Ramos (cell line): ENCODE measurements around the gene TECRL.

Experiments
- in situ Hi-C: fragments of 300-500 bp; cut with MboI; formaldehyde crosslinking; loops from one replicate; pipeline ENCODE4 v1.14.3; 2022; ENCODE audit warnings: low sequenced_read_pairs; ENCODE audit not compliant: unreplicated experiment

The TECRL gene

GRCh38 chr4:64409300-64409699 lies at the start of gene TECRL:
Gene TECRL, minus strand, starts transcription at chr4:64409450. Its CDS starts 99 bp downstream, at chr4:64409351.
- in situ Hi-C loops, result no loop called here

GRCh38 chr4:64432674-64433073 lies 23.4 kb upstream of the TECRL start:
- in situ Hi-C loops, result no loop called here

- in situ Hi-C loops, result no loop called here
Measured at GRCh38 chr4:64430933-64431332, 21.7 kb upstream of the TECRL start.

DNA sequence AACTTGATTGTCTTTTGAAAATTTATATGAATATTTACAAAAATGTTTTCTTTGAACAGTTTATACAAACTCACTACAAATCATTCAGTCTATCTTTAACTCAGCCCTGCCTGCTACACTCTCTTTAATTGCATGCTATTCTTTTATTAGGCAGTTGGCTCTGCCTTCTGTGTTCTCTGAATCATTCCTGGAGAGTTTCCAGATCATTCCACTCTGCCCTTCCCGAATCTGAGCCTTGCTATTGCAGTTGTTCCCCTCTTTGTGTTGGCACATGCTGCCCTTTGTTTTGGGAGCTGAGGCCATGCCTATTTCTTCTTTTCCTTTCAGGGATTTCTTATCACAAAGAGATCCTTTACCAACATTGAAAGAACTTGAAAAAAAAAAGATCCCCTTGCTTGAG lies 8.7 kb upstream of the TECRL start:
- in situ Hi-C loops, result no loop called here

GRCh38 chr4:64407000-64407399 lies 2.2 kb downstream of the TECRL start:
- in situ Hi-C loops, result no loop called here

DNA sequence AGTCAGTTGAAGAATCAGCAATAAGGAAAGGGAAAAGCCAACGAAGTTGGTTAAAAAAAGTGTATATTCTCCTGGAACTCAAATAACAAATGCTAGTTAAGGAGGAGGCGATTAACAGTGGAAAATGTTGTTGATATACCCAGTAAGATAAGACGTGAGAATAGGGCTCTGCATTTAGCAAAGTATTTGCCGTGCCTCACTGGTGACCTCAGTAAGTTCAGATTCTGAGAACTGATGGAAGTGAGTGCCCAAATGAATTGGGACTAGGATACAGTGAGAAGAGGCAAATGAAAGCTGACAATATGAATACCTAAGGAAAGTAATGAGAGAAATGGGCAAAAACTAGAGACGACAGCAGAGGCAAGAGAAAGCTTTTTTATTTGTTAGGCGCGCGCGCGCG lies 3.5 kb downstream of the TECRL start:
- in situ Hi-C loops, result no loop called here

- in situ Hi-C loops, result no loop called here
Measured at GRCh38 chr4:64402684-64403083, 6.6 kb downstream of the TECRL start.

DNA sequence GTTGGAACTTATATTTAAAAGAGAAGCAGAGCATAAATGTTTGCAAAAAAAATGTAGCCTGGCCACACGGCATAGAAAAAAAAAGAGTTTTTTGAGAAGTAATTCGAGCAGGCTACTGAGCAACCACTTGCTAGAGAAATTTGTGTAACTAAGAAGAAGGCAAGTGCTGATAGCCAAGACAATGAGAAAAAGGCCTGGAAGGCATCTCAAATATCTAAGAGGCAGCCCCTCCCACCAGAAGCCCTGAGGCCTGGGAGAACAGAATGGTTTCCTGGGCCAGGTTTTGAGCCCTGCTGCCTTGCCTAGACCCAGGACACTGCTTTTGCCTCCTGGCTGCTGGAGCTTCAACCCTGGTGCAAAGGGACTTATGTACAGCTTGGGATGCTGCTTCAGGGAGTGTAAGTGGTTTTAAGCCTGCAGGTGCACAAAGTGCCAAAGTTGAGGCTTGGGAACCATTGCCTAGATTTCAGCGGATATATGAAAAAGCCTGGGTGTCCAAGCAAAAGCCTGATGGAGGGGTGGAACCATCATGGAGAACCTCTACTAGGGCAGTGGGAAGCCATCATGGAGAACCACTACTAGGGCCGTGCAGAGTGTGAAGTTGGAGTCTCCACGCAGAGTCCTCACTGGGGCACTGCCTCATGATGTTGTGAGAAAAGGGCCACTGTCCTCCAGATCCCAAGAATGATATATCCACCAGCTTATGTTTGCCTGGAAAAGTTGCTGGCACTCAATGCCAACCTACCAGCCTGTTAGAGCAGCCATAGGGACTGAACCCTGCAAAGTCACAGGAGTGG lies 9.7 kb downstream of the TECRL start:
- in situ Hi-C loops, result no loop called here

- in situ Hi-C loops, result no loop called here
Measured at GRCh38 chr4:64394469-64394868, 14.8 kb downstream of the TECRL start.

- in situ Hi-C loops, result no loop called here
Measured at GRCh38 chr4:64388252-64388651, 21.0 kb downstream of the TECRL start.

DNA sequence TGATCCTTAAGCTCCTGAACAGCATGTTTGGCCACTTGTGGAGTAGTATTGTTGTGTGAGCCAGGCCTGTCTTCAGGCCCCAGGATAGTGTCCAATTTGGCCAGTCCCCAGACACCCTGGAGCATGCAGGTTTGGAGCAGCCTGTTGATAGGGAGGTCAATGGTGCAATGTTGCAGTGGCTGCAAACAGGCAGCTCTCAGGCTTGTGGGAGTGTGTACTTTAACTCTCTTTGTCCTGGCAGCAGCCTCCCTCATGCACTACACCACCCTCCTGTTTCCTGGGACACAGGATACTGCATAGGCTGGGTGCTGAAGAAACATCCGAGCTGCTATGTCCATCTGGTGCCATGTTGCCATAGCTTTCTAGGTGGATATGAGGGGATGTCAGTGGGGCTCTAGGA lies 24.0 kb downstream of the TECRL start:
- in situ Hi-C loops, result no loop called here

DNA sequence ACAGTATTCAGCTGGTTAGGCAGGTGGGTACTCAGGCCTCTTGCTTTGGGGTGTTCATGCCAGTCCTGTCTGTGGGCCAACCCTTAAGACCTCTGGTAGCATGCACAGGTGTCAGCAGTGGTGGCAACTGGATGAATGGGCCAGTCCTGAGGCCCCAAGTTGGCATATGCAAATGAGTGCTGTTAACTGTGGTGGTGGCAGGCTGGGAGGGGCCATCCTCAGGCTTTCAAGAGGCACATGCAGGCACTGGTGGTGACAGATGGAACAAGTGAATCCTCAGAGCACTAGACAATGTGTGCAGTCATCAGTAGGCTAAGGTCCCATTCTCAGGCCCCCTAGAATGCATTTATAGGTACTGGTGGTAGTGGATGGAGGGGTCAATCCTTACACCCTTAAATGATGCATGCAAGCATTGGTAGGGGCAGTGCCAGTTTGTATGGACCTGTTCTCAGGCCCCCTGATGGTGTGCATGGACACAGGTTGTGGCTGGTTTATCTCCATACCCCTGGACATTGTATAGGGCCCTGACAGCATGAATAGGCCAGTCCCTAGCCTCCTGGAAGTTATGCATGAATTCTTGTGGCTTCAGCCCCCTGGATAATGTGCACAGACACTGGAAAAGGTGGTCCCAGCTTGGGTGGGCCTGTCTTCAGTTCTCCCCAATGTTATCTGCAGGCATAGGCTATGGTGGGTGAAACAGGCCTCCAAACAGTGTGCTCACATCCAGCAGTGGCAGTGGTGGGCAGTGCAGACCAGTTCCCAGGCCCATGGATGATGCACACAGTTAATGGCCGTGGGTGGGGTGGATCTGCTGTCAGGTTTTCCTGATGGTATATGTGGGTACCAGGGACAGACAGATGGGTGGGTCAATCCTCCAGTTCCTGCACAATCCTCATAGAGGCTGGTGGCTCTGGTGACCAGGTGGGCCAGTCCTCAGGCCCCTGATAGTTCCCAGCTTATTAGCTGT lies 24.7 kb downstream of the TECRL start:
- in situ Hi-C loops, result no loop called here

DNA sequence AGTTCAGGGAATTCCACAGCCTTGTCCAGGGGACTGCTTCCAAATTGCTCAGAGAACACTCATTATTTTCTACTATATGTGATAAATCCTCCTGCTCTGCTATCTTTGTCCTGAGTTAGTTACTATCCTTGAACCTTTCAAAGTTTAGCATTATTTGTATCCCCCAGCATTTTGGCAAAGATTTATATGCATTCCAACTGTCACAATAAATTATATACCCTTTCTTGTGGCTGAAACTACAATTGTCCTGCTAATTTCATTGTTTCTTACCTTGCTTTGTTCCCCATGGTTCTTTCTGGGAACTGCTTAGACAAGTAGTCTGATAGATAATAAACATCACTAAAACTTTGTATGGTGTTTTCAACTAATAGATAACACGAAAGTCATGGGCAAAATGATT lies 40.5 kb downstream of the TECRL start:
- in situ Hi-C loops, result no loop called here

DNA sequence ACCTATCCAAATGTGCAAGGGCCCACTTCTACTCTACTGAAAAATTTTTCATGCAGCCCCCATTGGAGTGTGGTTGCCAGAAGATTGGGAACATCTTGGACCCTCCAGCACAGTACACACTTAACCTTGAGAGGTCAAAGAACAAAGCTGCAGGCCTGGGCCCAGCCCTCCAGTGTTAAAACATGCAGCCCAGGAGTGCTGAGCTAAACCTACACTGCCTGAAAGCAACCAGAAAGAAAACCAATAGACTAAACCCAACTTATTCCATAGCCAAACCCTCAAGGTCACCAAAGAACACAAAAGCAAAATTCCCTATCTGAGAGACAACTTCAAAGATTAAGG lies 47.9 kb downstream of the TECRL start:
- in situ Hi-C loops, result no loop called here

DNA sequence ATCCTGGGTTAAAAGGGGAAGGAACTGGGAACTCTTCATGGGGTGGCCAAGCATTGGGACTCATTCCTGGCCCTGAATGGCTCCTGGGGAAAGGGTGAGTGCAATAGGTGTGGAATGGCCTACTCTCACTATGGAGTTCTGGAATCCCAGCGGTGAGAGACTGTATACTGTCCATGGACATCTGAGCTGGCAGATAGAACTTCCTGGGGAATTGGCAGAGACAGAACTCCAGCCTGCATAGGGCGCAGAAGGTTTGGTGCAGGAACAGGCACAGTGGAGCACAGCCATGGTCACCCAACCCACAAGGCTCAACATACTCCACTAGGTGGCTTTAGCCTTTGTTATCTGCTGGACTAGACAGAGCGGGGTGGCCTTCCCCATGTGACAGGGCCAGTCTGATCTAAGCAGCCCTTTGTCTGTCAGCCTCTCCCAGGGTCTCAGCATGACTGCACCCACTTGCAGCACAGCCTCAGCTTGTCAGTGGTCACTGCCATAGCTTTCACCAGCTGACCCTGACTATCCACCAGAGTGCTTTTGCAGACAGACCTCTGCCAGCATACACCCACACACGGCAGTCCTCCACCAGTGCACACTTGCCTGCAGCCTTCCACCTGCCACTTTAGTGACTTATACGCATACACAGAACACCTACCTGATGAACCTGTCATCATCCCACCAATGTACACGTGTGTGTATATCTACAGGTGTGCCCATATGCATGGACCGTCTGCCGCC lies 48.4 kb downstream of the TECRL start:
- in situ Hi-C loops, result no loop called here

- in situ Hi-C loops, result no loop called here
Measured at GRCh38 chr4:64359489-64359888, 49.8 kb downstream of the TECRL start.

DNA sequence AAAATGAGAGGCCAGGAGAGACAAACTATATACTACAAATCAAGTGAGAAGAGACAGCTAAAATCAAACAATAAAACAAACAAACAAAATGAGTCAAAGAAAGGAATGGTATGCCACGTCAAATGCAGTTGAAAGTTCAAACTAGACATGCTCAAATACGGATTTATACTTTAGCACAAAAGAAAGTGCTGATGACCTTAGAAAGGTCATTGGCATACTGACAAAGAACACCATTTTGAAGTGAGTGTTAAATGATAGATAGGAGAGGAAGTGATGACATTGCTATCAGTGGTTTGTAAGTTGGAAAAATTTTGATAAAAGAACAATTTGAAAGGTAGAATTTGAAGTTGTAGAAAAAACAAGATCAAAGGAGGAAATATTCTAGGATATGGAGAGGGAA lies 55.3 kb downstream of the TECRL start:
- in situ Hi-C loops, result no loop called here

- in situ Hi-C loops, result no loop called here
Measured at GRCh38 chr4:64341711-64342110, 67.5 kb downstream of the TECRL start.

GRCh38 chr4:64340218-64341110 lies 68.8 kb downstream of the TECRL start:
- in situ Hi-C loops, result no loop called here

DNA sequence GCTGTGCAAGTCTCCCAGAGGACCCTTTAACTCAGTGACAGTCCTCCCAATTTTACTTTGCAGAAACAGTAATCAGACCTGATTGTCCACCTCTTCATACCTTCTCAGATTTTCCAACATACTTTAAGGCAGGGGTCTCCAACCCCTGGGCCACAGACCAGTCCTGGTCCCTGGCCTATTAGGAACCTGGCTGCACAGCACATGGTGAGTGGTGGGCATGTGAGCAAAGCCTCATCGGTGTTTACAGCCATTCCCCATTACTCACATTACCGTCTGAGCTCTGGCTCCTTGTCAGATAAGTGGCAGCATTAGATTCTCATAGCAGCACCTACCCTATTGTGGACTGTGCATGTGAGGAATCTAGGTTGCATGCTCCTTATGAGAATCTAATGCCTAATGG lies 74.3 kb downstream of the TECRL start:
- in situ Hi-C loops, result no loop called here
